GM12873 (cell line): ENCODE data around the gene COX6A2.

Source experiments
- CTCF ChIP-seq: IDR thresholded peaks from 2 replicates; pipeline ENCODE4 v1.5.1; 2012; ENCODE audit warnings: low read depth, mild to moderate bottlenecking, moderate library complexity, low read length, control low read depth; ENCODE audit not compliant: insufficient read depth; ENCODE audit errors: missing control alignments

The COX6A2 gene

GRCh38 chr16:31386157-31386984 lies 41.8 kb downstream of the COX6A2 start:
- TF ChIP-seq CTCF = no peak

- TF ChIP-seq CTCF = no peak
These were observed 42.5 kb downstream of the COX6A2 start for GRCh38 chr16:31385680-31386079.

- peak; percentile 85 for TF ChIP-seq CTCF
These were observed 45.5 kb downstream of the COX6A2 start for GRCh38 chr16:31382485-31383161.

GRCh38 chr16:31380201-31380600 lies 48.0 kb downstream of the COX6A2 start:
- no peak for TF ChIP-seq CTCF
